GM12878 (cell line): ENCODE data around the gene CLIC3. TPM values are rescaled to one million over a fixed set of nuclear protein-coding genes. Genes with fewer than 3 reads are reported as not detected.

Experiments used
- ATAC-seq: fragments of 200-7000 bp; cut with Tn5 transposase; 3 replicates; pipeline ENCODE4 v1.9.1; 2020; ENCODE audit warnings: mild to moderate bottlenecking, moderate library complexity
- BruUV-seq: library from RNA; stranded (reverse); fragments of 400-500 nt; replicated peaks from 2 replicates; lab custom pipeline; 2021; lab: Mats Ljungman, UMichigan
- CTCF ChIA-PET: fragments of 300-600 bp; sonication (Branson Sonifier 250); formaldehyde crosslinking; extraction: SDS; loops from one replicate; lab custom pipeline; 2021; ENCODE audit warnings: inconsistent platforms; lab: Yijun Ruan, JAX
- POLR2A ChIA-PET: fragments of 350-600 bp; formaldehyde crosslinking; extraction: SDS; loops from one replicate; lab custom pipeline; 2021; ENCODE audit warnings: inconsistent platforms; lab: Charles Lee
- RAD21 ChIA-PET: fragments of 300-600 bp; sonication (Branson Sonifier 250); formaldehyde crosslinking; loops from one replicate; lab custom pipeline; 2023; ENCODE audit warnings: antibody characterized with exemption; ENCODE audit not compliant: unreplicated experiment; lab: Charles Lee
- SMC1A ChIA-PET: fragments of 300-600 bp; sonication (Branson Sonifier 250); formaldehyde crosslinking; loops from one replicate; lab custom pipeline; 2023; ENCODE audit not compliant: unreplicated experiment, uncharacterized antibody; lab: Charles Lee
- DNase-seq: peaks from one replicate; pipeline ENCODE4 v3.0.0-alpha.2; 2011; ENCODE audit warnings: low read depth, low spot score
- FAIRE-seq: peaks from 3 replicates; lab custom pipeline; 2011; peaks lifted over from hg19 to GRCh38; lab: Jason Lieb, UNC
- H2AFZ ChIP-seq: 2 replicates; pipeline ENCODE4 v1.6.0; 2011; ENCODE audit warnings: low read depth, low read length, control low read depth; ENCODE audit not compliant: control insufficient read depth
- H3K27ac ChIP-seq: 2 replicates; pipeline ENCODE4 v1.5.1; 2011; ENCODE audit warnings: control low read depth; ENCODE audit not compliant: control insufficient read depth, insufficient read depth
- H3K27me3 ChIP-seq, 2 experiments: replicated peaks in 1 of 2; 2 replicates each; pipeline versions ENCODE4 v1.6.0 to v1.6.1; 2011; ENCODE audit warnings: low read length in 1 of 2; ENCODE audit not compliant: control insufficient read depth in 2 of 2, insufficient read depth in 2 of 2
- H3K36me3 ChIP-seq, 2 experiments: 2 replicates each; pipeline ENCODE4 v1.5.1; 2011; ENCODE audit warnings: low read length in 1 of 2; ENCODE audit not compliant: control insufficient read depth in 2 of 2, insufficient read depth in 2 of 2
- H3K4me1 ChIP-seq: 2 replicates; pipeline ENCODE4 v1.6.1; 2011; ENCODE audit warnings: mild to moderate bottlenecking, low read length, moderate library complexity, mixed read lengths; ENCODE audit not compliant: control insufficient read depth, insufficient read depth
- H3K4me2 ChIP-seq: 2 replicates; pipeline ENCODE4 v1.6.0; 2011; ENCODE audit warnings: control low read depth; ENCODE audit not compliant: control insufficient read depth, insufficient read depth
- H3K4me3 ChIP-seq: fragments of 200-600 bp; sonication (generic); 2 replicates; pipeline ENCODE4 v1.5.1; 2016
- H3K79me2 ChIP-seq: 2 replicates; pipeline ENCODE4 v1.6.0; 2011; ENCODE audit warnings: low read length; ENCODE audit not compliant: control insufficient read depth, insufficient read depth
- H3K9ac ChIP-seq: 2 replicates; pipeline ENCODE4 v1.8.0; 2011; ENCODE audit warnings: low read length, control low read depth, mixed read lengths; ENCODE audit not compliant: control insufficient read depth, insufficient read depth
- H3K9me3 ChIP-seq: replicated peaks from 3 replicates; pipeline ENCODE4 v1.5.1; 2011; ENCODE audit warnings: mild to moderate bottlenecking, low read length; ENCODE audit not compliant: control insufficient read depth, insufficient read depth
- H4K20me1 ChIP-seq: 2 replicates; pipeline ENCODE4 v1.6.0; 2011; ENCODE audit not compliant: control insufficient read depth, insufficient read depth
- FOXM1 ChIP-seq: IDR thresholded peaks from 2 replicates; pipeline ENCODE4 v1.6.1; 2012; ENCODE audit warnings: low read depth, mild to moderate bottlenecking, inconsistent platforms, low read length, moderate library complexity
- KLF5 ChIP-seq: fragments of 450-650 bp; IDR thresholded peaks from 2 replicates; pipeline ENCODE4 v1.6.1; 2014; ENCODE audit warnings: mild to moderate bottlenecking; ENCODE audit not compliant: partially characterized antibody
- NFXL1 ChIP-seq: fragments of 450-650 bp; IDR thresholded peaks from 2 replicates; pipeline ENCODE4 v1.6.1; 2017; ENCODE audit warnings: antibody characterized with exemption, mild to moderate bottlenecking, borderline replicate concordance
- NRF1 ChIP-seq: conservative IDR thresholded peaks from 2 replicates; pipeline ENCODE4 v1.6.1; 2011; ENCODE audit warnings: mild to moderate bottlenecking, low read depth, low read length, improper control_type of control experiment
- POLR2A ChIP-seq: IDR thresholded peaks from 2 replicates; pipeline ENCODE4 v1.6.1; 2011; ENCODE audit warnings: low read depth, mild to moderate bottlenecking, low read length
- RB1 ChIP-seq: fragments of 450-650 bp; formaldehyde crosslinking; IDR thresholded peaks from 2 replicates; pipeline ENCODE4 v1.6.1; 2017; ENCODE audit warnings: mild to moderate bottlenecking, borderline replicate concordance
- ZNF384 ChIP-seq: IDR thresholded peaks from 2 replicates; pipeline ENCODE4 v1.6.1; 2012; ENCODE audit warnings: low read depth, mild to moderate bottlenecking, low read length, improper control_type of control experiment, borderline replicate concordance
- WGBS: methylation state at CpG from one replicate; pipeline ENCODE4 v1.1.6; 2016; ENCODE audit warnings: low lambda C conversion rate; ENCODE audit not compliant: insufficient replicate concordance, insufficient coverage; ENCODE audit errors: missing lambda C conversion rate; 5-methylcytosine and 5-hydroxymethylcytosine counted together
- in situ Hi-C: fragments of 300-500 bp; cut with MboI; formaldehyde crosslinking; loops from 9 replicates; pipeline ENCODE4 v1.14.3; 2018; ENCODE audit warnings: mixed read lengths
- intact Hi-C: fragments of 100-400 bp; cut with micrococcal nuclease; formaldehyde crosslinking; loops from one replicate; pipeline ENCODE4 v1.14.2; 2022; ENCODE audit not compliant: unreplicated experiment
- polyA plus RNA-seq, 11 experiments: library from polyadenylated mRNA; depleted of rRNA in 4 of 11; unstranded in 6 of 11; stranded (reverse) in 5 of 11; fragments of >200 nt; fragmentation: Nextera tagmentation in 4 of 11; fragmentation: Illumina TruSeq in 1 of 11; extraction: Ambion mirVana in 4 of 11; extraction: Trizol in 1 of 11; gene quantifications; 1 replicate in 1 of 11; 2 replicates in 10 of 11; pipeline versions ENCODE4 v1.2.1 to v1.2.3, GENCODE V29; 2011 to 2016; ENCODE audit warnings: inconsistent platforms in 2 of 11, missing spikeins in 2 of 11, low read depth in 1 of 11
- total RNA-seq, 4 experiments: library from RNA; depleted of rRNA in 3 of 4; stranded (reverse); fragments of >200 nt in 3 of 4; fragmentation: Illumina TruSeq in 1 of 4; extraction: Trizol in 1 of 4; gene quantifications; 2 replicates each; pipeline versions ENCODE4 v1.2.1 to v1.2.3, GENCODE V29; 2013 to 2021
- TF ChIP-seq, protein P1 (sequence below): fragments of 450-650 bp; IDR thresholded peaks from 2 replicates; pipeline ENCODE4 v1.6.1; 2017; ENCODE audit warnings: mild to moderate bottlenecking, moderate library complexity
- TF ChIP-seq, protein P2 (sequence below): IDR thresholded peaks from 2 replicates; pipeline ENCODE4 v1.6.1; 2012; ENCODE audit warnings: mild to moderate bottlenecking, low read depth, low read length
- TF ChIP-seq, protein P3 (sequence below): fragments of 450-650 bp; conservative IDR thresholded peaks from 2 replicates; pipeline ENCODE4 v1.6.1; 2017; ENCODE audit warnings: mild to moderate bottlenecking, moderate library complexity
- TF ChIP-seq, protein P4 (sequence below): fragments of 450-650 bp; IDR thresholded peaks from 2 replicates; pipeline ENCODE4 v1.6.1; 2017; ENCODE audit warnings: borderline replicate concordance

CLIC3 gene
- total and polyA plus RNA-seq, 10 of the 15 experiments (the other 5 are each of a cell fraction or from before 2014, with no cell fraction given), result 0.31 TPM; not detected in 9

DNA sequence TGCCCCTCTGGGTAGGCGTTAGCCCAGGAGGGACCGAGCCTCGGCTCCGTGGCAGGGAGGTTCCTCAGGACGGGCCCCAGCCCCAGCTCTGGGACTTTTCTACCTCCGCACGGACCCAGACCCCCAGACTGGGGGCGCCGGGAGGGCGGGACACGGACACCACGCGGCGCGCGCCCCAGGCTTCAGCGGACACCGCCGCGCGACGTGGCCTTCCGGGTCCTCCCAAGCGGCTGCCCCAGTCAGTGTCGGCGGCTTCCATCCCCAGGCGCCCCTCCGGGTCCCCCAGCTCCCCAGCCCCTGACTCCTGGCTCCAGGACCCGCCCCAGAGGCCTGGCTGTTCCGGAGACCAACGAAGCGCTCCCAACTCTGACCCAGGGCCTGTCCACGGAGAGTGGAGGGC lies 10.5 kb downstream of the CLIC3 start (continued):
- TF ChIP-seq, protein P1, sequence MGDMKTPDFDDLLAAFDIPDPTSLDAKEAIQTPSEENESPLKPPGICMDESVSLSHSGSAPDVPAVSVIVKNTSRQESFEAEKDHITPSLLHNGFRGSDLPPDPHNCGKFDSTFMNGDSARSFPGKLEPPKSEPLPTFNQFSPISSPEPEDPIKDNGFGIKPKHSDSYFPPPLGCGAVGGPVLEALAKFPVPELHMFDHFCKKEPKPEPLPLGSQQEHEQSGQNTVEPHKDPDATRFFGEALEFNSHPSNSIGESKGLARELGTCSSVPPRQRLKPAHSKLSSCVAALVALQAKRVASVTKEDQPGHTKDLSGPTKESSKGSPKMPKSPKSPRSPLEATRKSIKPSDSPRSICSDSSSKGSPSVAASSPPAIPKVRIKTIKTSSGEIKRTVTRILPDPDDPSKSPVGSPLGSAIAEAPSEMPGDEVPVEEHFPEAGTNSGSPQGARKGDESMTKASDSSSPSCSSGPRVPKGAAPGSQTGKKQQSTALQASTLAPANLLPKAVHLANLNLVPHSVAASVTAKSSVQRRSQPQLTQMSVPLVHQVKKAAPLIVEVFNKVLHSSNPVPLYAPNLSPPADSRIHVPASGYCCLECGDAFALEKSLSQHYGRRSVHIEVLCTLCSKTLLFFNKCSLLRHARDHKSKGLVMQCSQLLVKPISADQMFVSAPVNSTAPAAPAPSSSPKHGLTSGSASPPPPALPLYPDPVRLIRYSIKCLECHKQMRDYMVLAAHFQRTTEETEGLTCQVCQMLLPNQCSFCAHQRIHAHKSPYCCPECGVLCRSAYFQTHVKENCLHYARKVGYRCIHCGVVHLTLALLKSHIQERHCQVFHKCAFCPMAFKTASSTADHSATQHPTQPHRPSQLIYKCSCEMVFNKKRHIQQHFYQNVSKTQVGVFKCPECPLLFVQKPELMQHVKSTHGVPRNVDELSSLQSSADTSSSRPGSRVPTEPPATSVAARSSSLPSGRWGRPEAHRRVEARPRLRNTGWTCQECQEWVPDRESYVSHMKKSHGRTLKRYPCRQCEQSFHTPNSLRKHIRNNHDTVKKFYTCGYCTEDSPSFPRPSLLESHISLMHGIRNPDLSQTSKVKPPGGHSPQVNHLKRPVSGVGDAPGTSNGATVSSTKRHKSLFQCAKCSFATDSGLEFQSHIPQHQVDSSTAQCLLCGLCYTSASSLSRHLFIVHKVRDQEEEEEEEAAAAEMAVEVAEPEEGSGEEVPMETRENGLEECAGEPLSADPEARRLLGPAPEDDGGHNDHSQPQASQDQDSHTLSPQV, result no peak
- no peak for TF ChIP-seq FOXM1
- TF ChIP-seq NRF1, result no peak
- TF ChIP-seq RB1, result no peak
- TF ChIP-seq NFXL1, result no peak

DNA sequence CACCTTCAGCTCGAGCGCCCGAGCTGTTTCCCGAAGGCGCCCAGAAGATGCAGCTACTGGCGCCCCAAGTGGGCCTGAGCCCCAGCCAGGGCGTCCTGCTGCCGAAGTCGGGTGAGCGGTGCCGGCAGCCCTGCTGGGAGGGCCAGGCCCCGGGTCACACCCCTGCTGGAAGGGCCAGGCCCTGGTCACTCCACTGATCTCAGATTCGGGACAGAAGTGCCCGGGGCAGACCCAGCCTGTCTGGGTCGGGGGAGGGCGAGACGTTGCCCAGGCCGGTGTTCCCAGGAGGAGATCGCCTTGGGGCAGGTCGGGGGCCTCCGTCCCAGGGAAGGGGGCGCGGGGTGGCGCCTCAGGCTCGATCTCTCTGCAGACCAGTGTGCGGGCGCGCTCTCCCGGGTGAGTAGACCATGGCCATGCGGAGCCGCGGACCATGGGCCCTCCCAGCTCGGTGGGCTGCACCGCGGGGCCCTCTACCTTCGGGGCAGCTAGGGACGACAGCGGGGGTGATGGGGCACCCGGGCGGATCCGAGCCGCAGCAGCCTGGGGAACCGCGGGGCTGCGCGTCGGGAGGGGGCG lies 11.3 kb downstream of the CLIC3 start:
- WGBS, result 13% methylated on average over 43 of the region's 48 CpGs
- in situ Hi-C loops, result no loop called here
- RAD21 ChIA-PET, result no interaction called here
- FAIRE-seq (no peak), DNase-seq (no peak), ATAC-seq (no peak)
- intact Hi-C loops, result no loop called here
- H3K27ac ChIP-seq, result no peak overlapping the region
- no peak overlapping the region for H3K9ac ChIP-seq
- POLR2A ChIA-PET, result interaction anchor here (0.7 kb wide), 1 partner anchor 175 kb away, joined by 5 read pairs; no protein-coding TSS in a partner anchor
- H3K4me1 ChIP-seq, result no peaks in the 10 kb centered on the region
- H3K4me3 ChIP-seq, result no peak overlapping the region
- no peaks in the 10 kb centered on the region for H3K36me3 ChIP-seq
- SMC1A ChIA-PET, result no interaction called here
- H2AFZ ChIP-seq, result no peak overlapping the region
- no peaks in the 10 kb centered on the region for H3K9me3 ChIP-seq
- no peaks in the 10 kb centered on the region for H3K79me2 ChIP-seq
- H3K4me2 ChIP-seq, result no peak overlapping the region
- peaks cover 3% of the 10 kb centered on the region; the same call in 1 of the 2 replicates for H4K20me1 ChIP-seq
- BruUV-seq, result no TSS peak
- CTCF ChIA-PET, result no interaction called here
- peaks cover 5 to 6% of the 10 kb centered on the region in 2 experiments for H3K27me3 ChIP-seq
- TF ChIP-seq POLR2A (no peak), KLF5 (no peak), ZNF384 (no peak)
- TF ChIP-seq, protein P2, sequence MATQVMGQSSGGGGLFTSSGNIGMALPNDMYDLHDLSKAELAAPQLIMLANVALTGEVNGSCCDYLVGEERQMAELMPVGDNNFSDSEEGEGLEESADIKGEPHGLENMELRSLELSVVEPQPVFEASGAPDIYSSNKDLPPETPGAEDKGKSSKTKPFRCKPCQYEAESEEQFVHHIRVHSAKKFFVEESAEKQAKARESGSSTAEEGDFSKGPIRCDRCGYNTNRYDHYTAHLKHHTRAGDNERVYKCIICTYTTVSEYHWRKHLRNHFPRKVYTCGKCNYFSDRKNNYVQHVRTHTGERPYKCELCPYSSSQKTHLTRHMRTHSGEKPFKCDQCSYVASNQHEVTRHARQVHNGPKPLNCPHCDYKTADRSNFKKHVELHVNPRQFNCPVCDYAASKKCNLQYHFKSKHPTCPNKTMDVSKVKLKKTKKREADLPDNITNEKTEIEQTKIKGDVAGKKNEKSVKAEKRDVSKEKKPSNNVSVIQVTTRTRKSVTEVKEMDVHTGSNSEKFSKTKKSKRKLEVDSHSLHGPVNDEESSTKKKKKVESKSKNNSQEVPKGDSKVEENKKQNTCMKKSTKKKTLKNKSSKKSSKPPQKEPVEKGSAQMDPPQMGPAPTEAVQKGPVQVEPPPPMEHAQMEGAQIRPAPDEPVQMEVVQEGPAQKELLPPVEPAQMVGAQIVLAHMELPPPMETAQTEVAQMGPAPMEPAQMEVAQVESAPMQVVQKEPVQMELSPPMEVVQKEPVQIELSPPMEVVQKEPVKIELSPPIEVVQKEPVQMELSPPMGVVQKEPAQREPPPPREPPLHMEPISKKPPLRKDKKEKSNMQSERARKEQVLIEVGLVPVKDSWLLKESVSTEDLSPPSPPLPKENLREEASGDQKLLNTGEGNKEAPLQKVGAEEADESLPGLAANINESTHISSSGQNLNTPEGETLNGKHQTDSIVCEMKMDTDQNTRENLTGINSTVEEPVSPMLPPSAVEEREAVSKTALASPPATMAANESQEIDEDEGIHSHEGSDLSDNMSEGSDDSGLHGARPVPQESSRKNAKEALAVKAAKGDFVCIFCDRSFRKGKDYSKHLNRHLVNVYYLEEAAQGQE, result no peak
- TF ChIP-seq, protein P3, sequence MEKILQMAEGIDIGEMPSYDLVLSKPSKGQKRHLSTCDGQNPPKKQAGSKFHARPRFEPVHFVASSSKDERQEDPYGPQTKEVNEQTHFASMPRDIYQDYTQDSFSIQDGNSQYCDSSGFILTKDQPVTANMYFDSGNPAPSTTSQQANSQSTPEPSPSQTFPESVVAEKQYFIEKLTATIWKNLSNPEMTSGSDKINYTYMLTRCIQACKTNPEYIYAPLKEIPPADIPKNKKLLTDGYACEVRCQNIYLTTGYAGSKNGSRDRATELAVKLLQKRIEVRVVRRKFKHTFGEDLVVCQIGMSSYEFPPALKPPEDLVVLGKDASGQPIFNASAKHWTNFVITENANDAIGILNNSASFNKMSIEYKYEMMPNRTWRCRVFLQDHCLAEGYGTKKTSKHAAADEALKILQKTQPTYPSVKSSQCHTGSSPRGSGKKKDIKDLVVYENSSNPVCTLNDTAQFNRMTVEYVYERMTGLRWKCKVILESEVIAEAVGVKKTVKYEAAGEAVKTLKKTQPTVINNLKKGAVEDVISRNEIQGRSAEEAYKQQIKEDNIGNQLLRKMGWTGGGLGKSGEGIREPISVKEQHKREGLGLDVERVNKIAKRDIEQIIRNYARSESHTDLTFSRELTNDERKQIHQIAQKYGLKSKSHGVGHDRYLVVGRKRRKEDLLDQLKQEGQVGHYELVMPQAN, result no peak
- TF ChIP-seq, protein P4, sequence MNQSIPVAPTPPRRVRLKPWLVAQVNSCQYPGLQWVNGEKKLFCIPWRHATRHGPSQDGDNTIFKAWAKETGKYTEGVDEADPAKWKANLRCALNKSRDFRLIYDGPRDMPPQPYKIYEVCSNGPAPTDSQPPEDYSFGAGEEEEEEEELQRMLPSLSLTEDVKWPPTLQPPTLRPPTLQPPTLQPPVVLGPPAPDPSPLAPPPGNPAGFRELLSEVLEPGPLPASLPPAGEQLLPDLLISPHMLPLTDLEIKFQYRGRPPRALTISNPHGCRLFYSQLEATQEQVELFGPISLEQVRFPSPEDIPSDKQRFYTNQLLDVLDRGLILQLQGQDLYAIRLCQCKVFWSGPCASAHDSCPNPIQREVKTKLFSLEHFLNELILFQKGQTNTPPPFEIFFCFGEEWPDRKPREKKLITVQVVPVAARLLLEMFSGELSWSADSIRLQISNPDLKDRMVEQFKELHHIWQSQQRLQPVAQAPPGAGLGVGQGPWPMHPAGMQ, result no peak
